Dedifferentiated amniotic fluid mesenchymal stem cell (primary cell): ENCODE results near the gene C15orf39.

ENCODE experiments used
- DNase-seq: peaks from one replicate; pipeline ENCODE4 v3.0.0-alpha.2; 2016; ENCODE audit errors: extremely low spot score

Gene C15orf39

DNA sequence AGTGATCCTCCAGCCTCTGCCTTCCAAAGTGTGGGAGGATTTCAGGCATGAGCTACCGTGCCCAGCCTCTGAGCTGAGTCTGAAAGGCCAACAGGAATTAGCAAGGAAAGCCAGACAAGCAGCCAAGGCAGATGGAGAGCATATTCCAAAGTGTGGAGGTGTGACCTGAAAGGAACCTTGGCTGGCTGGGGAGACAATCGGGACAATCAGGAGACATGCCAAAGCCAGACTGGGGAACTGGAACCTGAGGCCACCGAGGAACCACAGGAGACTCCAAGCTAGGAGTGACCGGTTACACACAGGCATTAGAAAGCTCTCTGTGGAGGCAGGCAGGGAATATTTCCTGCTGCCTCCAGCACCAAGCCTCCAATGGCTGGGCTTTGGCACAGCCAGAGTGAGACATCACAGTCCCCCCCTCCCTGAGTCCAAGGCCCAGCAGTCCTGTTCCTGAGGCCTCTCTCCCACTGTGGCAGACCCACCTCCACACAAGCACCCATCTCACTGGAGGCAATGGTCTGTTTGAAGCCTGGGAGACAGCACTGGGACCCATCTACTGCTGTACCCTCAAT, 4.5 kb upstream of the C15orf39 start:
- DNase-seq, result no peak

GRCh38 chr15:75198560-75199356, 2.9 kb upstream of the C15orf39 start:
- DNase-seq, result no peak

DNA sequence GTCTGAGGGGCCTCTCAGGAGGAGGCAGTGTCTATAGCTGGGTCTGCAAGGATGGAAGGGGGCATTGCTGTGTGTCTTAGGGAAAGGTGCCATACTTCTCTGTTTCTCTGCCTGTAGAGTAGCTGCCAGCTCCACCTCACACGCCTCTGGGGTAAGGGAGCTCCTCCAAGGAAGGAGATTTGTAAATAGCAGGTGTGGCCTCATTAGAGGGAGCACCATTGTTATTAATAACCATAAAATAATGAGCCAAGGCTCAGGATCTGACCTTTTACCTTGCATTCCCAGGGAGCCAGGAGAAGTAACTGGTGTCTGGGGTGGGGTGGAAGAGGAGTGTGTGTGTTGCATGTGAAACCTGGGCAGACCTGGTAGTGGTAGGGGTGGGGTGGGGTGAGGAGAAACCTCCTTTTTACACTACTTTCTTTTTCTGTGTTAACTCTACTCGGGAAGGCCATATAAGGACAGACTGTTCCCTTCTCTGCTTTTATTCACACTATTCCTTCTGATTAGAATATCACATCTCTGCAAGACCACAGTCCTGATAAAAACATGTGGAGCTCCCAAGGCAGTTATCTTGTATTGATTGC, 2.2 kb upstream of the C15orf39 start:
- no peak for DNase-seq

- DNase-seq, result no peak
These were observed 1.3 kb upstream of the C15orf39 start for GRCh38 chr15:75200391-75200764.

DNA sequence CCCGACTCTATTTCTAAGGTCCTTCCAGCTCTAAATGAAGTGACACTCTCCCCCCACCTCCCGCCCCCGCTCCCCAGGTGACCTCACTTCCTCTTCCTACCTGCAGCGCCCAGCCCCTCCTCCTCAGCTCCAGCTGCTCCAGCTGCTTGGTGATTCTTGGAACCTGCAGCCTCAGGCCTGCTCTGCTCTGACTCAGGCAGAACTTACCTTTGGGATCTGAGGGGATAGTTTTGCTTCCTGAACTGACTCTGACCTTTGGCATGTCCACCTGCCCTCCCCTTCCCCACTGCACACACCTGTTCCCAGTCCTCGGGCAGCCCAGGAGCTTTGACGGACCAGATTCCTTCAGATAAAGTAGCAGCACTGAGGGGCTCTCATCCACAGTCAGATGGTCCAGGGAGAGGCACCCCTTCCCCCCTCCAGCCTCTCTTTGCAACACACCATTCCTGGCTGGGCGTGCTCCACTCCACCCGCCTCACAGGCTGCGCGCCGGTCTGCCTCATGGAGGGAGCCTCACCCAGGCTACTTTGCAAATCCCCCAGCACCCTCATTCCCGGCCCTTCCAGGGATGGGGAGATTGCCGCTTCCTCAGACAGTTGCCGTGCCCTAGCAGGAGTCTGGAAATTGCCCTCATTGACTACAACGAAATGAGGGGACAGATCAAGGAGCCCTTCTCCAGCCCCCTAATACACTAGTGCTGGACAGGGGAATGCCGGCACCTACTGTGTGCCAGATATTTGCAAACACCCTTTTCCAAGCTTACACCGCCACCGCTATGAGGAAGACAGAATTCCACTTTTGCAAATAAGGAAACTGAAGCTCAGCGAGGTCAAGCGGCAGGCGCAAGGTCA, 692 bp upstream of the C15orf39 start:
- DNase-seq, result no peak

- DNase-seq, result peak; percentile 51
These were observed 752 bp downstream of the C15orf39 start for GRCh38 chr15:75202251-75203016.

GRCh38 chr15:75203017-75203907, 1.6 kb downstream of the C15orf39 start:
- peak; percentile 15 for DNase-seq

DNA sequence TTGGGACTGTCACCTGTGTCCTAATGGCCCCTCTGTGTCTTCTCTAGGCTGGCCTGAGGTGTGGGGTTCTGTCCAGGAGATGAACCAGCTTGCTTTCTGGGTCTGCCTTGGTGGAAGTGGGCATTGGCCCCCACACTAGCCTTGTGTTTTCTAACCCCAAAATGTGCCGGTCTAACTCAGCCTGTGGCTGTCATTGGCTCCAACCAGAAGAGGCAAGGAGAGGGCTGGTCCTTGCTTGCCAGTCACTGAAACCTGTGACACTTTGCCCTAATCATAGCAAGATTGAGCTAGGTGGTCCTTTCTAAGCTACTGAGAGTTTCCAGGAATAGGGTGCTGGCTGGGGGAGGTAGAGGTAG, 2.2 kb downstream of the C15orf39 start:
- no peak for DNase-seq

DNA sequence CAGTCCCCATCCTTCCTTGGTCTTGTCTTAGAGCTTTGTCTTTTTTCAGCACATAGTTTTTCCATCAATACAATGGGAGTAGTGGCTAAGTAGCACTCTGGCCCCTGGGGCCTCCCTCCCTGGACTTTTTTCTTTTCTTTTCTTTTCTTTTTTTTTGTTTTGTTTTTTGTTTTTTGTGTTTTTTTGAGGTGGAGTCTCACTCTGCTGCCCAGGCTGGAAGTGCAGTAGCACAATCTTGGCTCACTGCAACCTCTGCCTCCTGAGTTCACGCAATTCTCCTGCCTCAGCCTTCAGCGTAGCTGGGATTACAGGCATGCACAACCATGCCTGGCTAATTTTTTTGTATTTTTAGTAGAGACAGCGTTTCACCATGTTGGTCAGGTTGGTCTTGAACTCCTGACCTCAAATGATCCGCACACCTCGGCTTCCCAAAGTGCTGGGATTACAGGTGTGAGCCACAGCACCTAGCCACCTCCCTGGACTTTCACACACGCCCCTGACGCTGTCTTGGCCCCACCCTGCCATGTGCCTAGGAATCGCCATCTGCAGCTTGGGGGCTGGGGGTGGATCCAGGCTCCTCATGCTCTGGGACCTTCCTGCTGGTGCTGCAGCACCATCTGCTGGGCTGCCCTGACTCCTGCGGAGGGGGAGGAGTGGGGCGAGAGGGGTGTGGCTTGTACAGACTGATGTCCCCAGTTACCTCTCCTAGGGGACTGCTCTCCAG, 2.8 kb downstream of the C15orf39 start:
- peak; percentile 90 for DNase-seq

GRCh38 chr15:75205064-75205395, 3.3 kb downstream of the C15orf39 start:
- DNase-seq, result no peak

DNA sequence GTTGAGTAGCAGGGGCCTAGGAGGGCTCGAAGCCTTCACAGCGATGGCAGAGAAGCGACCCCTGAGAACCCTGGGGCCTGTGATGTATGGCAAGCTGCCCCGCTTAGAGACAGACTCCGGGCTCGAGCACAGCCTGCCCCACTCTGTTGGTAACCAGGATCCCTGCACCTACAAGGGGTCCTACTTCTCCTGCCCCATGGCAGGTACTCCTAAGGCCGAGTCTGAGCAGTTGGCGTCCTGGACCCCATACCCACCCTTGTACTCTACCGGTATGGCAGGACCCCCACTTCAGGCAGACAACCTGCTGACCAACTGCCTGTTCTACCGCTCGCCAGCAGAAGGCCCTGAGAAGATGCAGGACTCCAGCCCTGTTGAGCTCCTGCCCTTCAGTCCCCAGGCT, 4.3 kb downstream of the C15orf39 start:
- no peak for DNase-seq

DNA sequence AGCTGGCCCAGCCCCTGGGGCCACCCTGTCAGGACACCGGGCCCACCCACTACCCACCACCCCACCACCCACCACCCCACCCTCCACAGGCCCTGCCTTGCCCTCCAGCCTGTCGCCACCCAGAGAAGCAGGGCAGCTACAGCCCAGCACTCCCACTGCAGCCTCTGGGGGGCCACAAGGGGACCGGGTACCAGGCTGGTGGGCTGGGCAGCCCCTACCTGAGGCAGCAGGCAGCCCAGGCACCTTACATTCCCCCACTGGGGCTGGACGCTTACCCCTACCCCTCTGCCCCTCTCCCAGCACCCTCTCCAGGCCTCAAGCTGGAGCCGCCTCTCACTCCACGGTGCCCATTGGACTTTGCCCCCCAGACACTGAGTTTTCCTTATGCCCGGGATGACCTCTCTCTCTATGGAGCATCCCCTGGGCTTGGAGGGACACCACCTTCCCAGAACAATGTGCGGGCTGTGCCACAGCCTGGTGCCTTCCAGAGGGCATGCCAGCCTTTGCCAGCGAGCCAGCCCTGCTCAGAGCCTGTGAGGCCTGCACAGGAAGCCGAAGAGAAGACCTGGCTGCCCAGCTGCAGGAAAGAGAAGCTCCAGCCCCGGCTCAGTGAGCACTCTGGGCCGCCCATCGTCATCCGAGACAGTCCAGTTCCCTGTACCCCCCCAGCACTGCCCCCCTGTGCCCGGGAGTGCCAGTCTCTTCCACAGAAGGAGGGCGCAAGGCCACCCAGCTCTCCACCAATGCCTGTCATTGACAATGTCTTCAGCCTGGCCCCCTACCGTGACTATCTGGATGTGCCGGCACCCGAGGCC, 5.3 kb downstream of the C15orf39 start:
- DNase-seq, result no peak

GRCh38 chr15:75207618-75208500, 6.2 kb downstream of the C15orf39 start:
- DNase-seq, result no peak

- no peak for DNase-seq
These were observed 7.0 kb downstream of the C15orf39 start for GRCh38 chr15:75208501-75209288.

DNA sequence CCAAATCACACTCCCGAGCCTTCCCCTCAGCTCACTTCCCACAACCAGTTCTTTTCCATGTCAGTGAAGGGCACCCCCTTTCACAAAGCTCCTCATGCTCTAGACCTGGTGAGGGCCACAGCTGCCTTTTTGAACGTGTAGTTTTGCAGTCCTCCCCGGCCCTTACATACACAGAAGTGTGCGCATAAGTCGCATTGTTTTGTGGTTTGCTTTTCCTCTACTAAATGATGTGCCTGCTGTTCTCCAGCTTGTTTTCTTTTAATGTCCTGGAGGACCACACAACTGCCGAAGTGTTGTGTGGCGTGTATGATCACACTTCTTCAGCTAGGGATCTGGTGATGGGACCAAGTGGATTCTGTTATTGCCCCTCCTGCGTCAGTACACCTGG, 7.6 kb downstream of the C15orf39 start:
- no peak for DNase-seq

GRCh38 chr15:75210811-75211230, 9.1 kb downstream of the C15orf39 start:
- DNase-seq, result no peak

- no peak for DNase-seq
These were observed 9.9 kb downstream of the C15orf39 start for GRCh38 chr15:75211436-75212199.
